ENCODE results near the gene SRSF8. TPM values are rescaled to one million over a fixed set of nuclear protein-coding genes. Genes with fewer than 3 reads are reported as not detected.
A peak's percentile ranks its signal among the peaks of the same experiment; 100 is the strongest.

Gene SRSF8
- total and polyA plus RNA-seq, 9 of the 15 experiments (the other 6 are each of a cell fraction or from before 2014, with no cell fraction given) = 18.0 to 53.4 (median 27.9) TPM

DNA sequence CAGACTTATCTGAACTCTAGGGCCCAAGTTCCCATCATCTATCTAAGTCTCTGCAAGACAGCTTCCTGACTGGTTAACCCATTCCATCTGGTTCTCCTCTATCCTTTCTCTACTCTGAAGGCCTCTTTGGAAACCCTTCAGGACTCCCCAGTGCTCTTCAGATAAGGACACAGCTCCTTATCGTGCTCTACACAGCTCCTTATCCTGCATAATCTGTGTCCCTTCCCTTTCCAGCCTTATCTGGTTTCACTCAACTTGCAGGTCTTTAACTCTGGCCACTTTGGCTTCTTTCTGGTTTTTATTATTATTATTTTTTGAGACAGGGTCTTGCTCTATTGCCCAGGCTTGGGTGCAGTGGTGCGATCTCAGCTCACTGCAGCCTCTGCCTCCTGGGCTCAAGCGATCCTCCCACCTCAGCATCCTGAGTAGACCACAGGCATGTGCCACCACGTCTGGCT, 33.5 kb downstream of the SRSF8 start (continued):
- TF ChIP-seq YY1 (IDR thresholded peaks at IDR 0.05; ENCODE audit: borderline replicate concordance in 1 of 3, control insufficient read depth in 1 of 3, extremely low read depth in 1 of 3, insufficient read depth in 3 of 3, insufficient read length in 1 of 3, insufficient replicate concordance in 2 of 3, low read depth in 1 of 3, low read length in 2 of 3) (no peak), ZNF263 (CRISPR knock-in tag; IDR thresholded peaks at IDR 0.05; ENCODE audit: borderline replicate concordance) (no peak), CBX1 (IDR thresholded peaks at IDR 0.05; ENCODE audit: low read depth) (no peak; the same call in 1 of the 2 replicates), ZNF589 (CRISPR knock-in tag; IDR thresholded peaks at IDR 0.05; ENCODE audit: low read depth) (peak; percentile 79; the same call in 1 of the 2 replicates), ETV1 (tag; conservative IDR thresholded peaks at IDR 0.05; ENCODE audit: low read depth) (peak; percentile 46; the same call in 1 of the 2 replicates), FOXJ2 (tag; IDR thresholded peaks at IDR 0.05) (peak; percentile 64; the same call in 1 of the 2 replicates), EP400 (IDR thresholded peaks at IDR 0.05) (peak; percentile 52), FUS (optimal IDR thresholded peaks at IDR 0.05; ENCODE audit: low read depth, low read length) (no peak), NFE2 (IDR thresholded peaks at IDR 0.05; ENCODE audit: low read depth) (no peak), IFI16 (CRISPR knock-in tag; IDR thresholded peaks at IDR 0.05) (0 out of 2 replicates have a peak, but pooled peaks have one; percentile 26), ZNF766 (CRISPR knock-in tag; conservative IDR thresholded peaks at IDR 0.05) (peak; percentile 95), MAFF (IDR thresholded peaks at IDR 0.05; ENCODE audit: low read length) (no peak), HDAC8 (tag; IDR thresholded peaks at IDR 0.05) (no peak)
- TF ChIP-seq, protein P1, sequence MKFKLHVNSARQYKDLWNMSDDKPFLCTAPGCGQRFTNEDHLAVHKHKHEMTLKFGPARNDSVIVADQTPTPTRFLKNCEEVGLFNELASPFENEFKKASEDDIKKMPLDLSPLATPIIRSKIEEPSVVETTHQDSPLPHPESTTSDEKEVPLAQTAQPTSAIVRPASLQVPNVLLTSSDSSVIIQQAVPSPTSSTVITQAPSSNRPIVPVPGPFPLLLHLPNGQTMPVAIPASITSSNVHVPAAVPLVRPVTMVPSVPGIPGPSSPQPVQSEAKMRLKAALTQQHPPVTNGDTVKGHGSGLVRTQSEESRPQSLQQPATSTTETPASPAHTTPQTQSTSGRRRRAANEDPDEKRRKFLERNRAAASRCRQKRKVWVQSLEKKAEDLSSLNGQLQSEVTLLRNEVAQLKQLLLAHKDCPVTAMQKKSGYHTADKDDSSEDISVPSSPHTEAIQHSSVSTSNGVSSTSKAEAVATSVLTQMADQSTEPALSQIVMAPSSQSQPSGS (CRISPR knock-in tag; IDR thresholded peaks at IDR 0.05) = no peak
- TF ChIP-seq, protein P2, sequence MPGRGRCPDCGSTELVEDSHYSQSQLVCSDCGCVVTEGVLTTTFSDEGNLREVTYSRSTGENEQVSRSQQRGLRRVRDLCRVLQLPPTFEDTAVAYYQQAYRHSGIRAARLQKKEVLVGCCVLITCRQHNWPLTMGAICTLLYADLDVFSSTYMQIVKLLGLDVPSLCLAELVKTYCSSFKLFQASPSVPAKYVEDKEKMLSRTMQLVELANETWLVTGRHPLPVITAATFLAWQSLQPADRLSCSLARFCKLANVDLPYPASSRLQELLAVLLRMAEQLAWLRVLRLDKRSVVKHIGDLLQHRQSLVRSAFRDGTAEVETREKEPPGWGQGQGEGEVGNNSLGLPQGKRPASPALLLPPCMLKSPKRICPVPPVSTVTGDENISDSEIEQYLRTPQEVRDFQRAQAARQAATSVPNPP (IDR thresholded peaks at IDR 0.05; ENCODE audit: borderline replicate concordance, insufficient read depth, insufficient read length) = no peak
- TF ChIP-seq, protein P3, sequence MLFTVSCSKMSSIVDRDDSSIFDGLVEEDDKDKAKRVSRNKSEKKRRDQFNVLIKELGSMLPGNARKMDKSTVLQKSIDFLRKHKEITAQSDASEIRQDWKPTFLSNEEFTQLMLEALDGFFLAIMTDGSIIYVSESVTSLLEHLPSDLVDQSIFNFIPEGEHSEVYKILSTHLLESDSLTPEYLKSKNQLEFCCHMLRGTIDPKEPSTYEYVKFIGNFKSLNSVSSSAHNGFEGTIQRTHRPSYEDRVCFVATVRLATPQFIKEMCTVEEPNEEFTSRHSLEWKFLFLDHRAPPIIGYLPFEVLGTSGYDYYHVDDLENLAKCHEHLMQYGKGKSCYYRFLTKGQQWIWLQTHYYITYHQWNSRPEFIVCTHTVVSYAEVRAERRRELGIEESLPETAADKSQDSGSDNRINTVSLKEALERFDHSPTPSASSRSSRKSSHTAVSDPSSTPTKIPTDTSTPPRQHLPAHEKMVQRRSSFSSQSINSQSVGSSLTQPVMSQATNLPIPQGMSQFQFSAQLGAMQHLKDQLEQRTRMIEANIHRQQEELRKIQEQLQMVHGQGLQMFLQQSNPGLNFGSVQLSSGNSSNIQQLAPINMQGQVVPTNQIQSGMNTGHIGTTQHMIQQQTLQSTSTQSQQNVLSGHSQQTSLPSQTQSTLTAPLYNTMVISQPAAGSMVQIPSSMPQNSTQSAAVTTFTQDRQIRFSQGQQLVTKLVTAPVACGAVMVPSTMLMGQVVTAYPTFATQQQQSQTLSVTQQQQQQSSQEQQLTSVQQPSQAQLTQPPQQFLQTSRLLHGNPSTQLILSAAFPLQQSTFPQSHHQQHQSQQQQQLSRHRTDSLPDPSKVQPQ (CRISPR knock-in tag; IDR thresholded peaks at IDR 0.05; ENCODE audit: borderline replicate concordance) = no peak
- TF ChIP-seq, protein P4, sequence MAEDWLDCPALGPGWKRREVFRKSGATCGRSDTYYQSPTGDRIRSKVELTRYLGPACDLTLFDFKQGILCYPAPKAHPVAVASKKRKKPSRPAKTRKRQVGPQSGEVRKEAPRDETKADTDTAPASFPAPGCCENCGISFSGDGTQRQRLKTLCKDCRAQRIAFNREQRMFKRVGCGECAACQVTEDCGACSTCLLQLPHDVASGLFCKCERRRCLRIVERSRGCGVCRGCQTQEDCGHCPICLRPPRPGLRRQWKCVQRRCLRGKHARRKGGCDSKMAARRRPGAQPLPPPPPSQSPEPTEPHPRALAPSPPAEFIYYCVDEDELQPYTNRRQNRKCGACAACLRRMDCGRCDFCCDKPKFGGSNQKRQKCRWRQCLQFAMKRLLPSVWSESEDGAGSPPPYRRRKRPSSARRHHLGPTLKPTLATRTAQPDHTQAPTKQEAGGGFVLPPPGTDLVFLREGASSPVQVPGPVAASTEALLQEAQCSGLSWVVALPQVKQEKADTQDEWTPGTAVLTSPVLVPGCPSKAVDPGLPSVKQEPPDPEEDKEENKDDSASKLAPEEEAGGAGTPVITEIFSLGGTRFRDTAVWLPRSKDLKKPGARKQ (CRISPR knock-in tag; IDR thresholded peaks at IDR 0.05) = no peak
- TF ChIP-seq, protein P5, sequence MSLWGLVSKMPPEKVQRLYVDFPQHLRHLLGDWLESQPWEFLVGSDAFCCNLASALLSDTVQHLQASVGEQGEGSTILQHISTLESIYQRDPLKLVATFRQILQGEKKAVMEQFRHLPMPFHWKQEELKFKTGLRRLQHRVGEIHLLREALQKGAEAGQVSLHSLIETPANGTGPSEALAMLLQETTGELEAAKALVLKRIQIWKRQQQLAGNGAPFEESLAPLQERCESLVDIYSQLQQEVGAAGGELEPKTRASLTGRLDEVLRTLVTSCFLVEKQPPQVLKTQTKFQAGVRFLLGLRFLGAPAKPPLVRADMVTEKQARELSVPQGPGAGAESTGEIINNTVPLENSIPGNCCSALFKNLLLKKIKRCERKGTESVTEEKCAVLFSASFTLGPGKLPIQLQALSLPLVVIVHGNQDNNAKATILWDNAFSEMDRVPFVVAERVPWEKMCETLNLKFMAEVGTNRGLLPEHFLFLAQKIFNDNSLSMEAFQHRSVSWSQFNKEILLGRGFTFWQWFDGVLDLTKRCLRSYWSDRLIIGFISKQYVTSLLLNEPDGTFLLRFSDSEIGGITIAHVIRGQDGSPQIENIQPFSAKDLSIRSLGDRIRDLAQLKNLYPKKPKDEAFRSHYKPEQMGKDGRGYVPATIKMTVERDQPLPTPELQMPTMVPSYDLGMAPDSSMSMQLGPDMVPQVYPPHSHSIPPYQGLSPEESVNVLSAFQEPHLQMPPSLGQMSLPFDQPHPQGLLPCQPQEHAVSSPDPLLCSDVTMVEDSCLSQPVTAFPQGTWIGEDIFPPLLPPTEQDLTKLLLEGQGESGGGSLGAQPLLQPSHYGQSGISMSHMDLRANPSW (CRISPR knock-in tag; IDR thresholded peaks at IDR 0.05) = no peak
